Mucosa of descending colon (tissue), 3 donors: ENCODE results near the gene PEX14. TPM values are rescaled to one million over a fixed set of nuclear protein-coding genes. Genes with fewer than 3 reads are reported as not detected.

Source experiments
- ATAC-seq: fragments of 200-7000 bp; cut with Tn5 transposase; one replicate; pipeline ENCODE4 v1.9.1; 2020; ENCODE audit warnings: mild to moderate bottlenecking, moderate library complexity
- DNase-seq, 3 donors: peaks; one replicate each; pipeline ENCODE4 v3.0.0-alpha.2; 2020
- H3K36me3 ChIP-seq: fragments of 200-600 bp; one replicate; pipeline ENCODE4 v1.8.0; 2021; ENCODE audit warnings: low read depth, mild to moderate bottlenecking
- H3K4me1 ChIP-seq: fragments of 200-600 bp; one replicate; pipeline ENCODE4 v1.8.0; 2021; ENCODE audit warnings: low read depth, mild to moderate bottlenecking
- H3K4me3 ChIP-seq: fragments of 200-600 bp; one replicate; pipeline ENCODE4 v1.8.0; 2021; ENCODE audit warnings: mild to moderate bottlenecking
- H3K9me3 ChIP-seq: fragments of 200-600 bp; one replicate; pipeline ENCODE4 v1.8.0; 2021; ENCODE audit warnings: mild to moderate bottlenecking
- intact Hi-C, 2 donors: fragments of 100-400 bp; cut with DNase I in 1 of 2; cut with micrococcal nuclease in 1 of 2; formaldehyde crosslinking; loops; one replicate each; pipeline versions ENCODE4 v1.11.0 to v1.11.1; 2022; cut with DNase I, micrococcal nuclease
- total RNA-seq, 3 donors: library from RNA; stranded (reverse); fragmentation: NEBNext Ultra II Directional in 2 of 3; extraction: Animal tissue kit (Norgen Biotek cat#: 25700) in 2 of 3; gene quantifications; one replicate each; pipeline versions ENCODE4 v1.2.1 to v1.2.4, GENCODE V29; 2021 to 2023
- TF ChIP-seq, protein P1 (sequence below): fragments of 200-600 bp; IDR thresholded peaks from one replicate; pipeline ENCODE4 v1.8.0; 2022; ENCODE audit warnings: antibody characterized with exemption, mild to moderate bottlenecking
- donor health status: DM: no; HTN: no; CAD: no; lungs with moderate emphysema.
- donor health status: DM: no; HTN: no; CAD: no.
- donor health status: DM: no; HTN: yes; CAD: no.

The PEX14 gene
- total RNA-seq, 3 donors from 2014 or later: 18.9 to 23.8 (median 21.3) TPM

DNA sequence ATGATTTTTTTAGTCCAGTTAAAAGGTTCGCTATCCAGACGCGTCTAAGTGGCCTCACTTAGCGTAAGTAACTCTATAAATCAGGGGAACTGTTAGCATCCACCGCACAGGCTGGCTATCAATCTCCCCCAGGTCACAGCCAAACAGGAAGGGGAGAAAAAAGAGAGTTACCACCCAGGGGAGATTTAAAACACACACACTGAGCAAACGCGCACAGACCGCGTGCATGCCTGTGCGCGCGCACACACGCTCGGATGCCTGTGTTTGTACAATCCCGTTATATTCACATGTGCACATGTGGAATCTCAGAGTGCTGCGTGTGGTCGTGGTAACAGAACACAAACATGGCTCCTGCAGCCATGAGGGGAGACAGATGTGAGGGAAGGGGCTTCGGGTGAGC is 196.3 kb downstream of the PEX14 start:
- peaks cover 22% of the 10 kb centered on the region for H3K4me1 ChIP-seq

DNA sequence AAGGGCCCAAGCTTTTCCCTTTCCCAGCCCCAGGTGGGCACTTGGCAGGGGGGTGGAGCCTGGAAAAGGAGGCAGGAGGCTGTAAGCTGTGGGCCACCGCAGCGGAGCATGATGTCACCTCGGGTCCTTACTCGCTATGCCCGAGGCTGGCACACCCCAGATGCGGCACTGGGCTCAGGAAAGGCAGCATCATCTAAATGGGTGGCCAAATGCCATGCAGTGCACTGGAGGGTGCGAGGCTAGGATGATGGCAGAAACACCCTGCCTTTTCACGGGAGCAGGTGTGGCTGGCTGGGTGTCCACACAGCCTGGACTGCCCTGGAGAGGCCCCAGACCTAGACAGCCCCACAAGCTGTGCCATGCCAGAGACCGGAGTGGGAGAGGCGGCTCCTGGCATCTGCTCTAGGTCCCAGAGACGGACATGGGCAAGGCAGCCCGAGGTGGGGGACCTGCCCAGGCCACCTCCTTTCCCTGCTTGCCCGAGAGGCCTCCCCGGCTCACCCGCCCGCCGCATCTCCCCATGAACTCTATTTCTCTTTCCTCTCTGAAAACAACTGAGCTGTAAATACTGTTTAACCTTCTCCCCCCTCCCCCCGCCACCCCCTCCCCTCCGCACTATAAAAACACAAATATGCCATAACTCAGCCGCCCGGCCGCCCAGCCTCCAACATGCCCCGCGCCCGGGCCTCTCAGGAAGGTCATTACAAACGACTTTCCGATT is 197.0 kb downstream of the PEX14 start:
- ATAC-seq: peak; percentile 2
- peaks cover 26% of the 10 kb centered on the region for H3K4me1 ChIP-seq
- no peaks in the 10 kb centered on the region for H3K9me3 ChIP-seq
- intact Hi-C loops: no loop called here
- no peaks in the 10 kb centered on the region for H3K36me3 ChIP-seq
- TF ChIP-seq, protein P1, sequence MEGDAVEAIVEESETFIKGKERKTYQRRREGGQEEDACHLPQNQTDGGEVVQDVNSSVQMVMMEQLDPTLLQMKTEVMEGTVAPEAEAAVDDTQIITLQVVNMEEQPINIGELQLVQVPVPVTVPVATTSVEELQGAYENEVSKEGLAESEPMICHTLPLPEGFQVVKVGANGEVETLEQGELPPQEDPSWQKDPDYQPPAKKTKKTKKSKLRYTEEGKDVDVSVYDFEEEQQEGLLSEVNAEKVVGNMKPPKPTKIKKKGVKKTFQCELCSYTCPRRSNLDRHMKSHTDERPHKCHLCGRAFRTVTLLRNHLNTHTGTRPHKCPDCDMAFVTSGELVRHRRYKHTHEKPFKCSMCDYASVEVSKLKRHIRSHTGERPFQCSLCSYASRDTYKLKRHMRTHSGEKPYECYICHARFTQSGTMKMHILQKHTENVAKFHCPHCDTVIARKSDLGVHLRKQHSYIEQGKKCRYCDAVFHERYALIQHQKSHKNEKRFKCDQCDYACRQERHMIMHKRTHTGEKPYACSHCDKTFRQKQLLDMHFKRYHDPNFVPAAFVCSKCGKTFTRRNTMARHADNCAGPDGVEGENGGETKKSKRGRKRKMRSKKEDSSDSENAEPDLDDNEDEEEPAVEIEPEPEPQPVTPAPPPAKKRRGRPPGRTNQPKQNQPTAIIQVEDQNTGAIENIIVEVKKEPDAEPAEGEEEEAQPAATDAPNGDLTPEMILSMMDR: no peak
- no peak for DNase-seq
- H3K4me3 ChIP-seq: no peak overlapping the region

More for the DNA sequence above, 196.3 kb downstream of the PEX14 start:
- Histone ChIP-seq H3K9me3 (no peaks in the 10 kb centered on the region), H3K4me3 (no peak overlapping the region), H3K36me3 (no peaks in the 10 kb centered on the region)
- TF ChIP-seq, protein P1: no peak
- intact Hi-C loops: no loop called here
- no peak for DNase-seq
- ATAC-seq: no peak

DNA sequence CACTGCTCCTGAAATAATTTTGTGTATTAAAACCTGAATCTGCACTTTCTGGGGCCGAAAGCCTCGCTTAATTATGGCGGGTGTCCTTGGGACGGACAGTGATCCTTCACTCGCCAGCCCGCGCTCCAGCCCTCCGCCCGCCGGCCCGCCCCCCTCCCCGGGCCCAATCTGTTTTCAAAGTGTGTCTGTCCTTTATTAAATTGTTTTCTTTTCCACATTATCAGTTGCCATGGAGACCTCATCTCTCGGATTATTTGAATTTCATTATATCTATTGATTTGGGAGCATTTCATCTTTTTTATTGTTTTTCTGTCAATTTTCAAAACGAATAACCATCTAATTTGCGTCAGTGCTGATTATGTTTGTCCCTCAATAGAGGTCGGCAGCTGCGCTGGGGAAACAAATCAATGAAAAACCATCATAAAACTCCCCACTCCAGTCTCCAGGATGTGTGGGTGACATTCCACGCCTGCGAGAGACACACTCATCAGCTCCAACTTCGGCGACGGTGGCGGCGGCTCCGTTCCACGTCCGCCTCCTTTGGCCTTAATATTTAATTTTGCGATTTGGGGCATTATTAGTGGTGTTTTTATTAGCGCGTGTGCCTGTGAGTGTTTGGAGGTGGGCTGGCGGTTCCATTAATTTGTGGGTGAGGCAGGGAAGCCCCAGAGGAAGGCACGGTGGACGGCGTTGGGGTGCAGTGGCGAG is 197.7 kb downstream of the PEX14 start:
- Histone ChIP-seq H3K36me3 (no peaks in the 10 kb centered on the region), H3K4me3 (no peak overlapping the region), H3K9me3 (no peaks in the 10 kb centered on the region), H3K4me1 (peaks cover 30% of the 10 kb centered on the region)
- intact Hi-C loops: no loop called here
- DNase-seq: no peak
- ATAC-seq: no peak
- TF ChIP-seq, protein P1: no peak

DNA sequence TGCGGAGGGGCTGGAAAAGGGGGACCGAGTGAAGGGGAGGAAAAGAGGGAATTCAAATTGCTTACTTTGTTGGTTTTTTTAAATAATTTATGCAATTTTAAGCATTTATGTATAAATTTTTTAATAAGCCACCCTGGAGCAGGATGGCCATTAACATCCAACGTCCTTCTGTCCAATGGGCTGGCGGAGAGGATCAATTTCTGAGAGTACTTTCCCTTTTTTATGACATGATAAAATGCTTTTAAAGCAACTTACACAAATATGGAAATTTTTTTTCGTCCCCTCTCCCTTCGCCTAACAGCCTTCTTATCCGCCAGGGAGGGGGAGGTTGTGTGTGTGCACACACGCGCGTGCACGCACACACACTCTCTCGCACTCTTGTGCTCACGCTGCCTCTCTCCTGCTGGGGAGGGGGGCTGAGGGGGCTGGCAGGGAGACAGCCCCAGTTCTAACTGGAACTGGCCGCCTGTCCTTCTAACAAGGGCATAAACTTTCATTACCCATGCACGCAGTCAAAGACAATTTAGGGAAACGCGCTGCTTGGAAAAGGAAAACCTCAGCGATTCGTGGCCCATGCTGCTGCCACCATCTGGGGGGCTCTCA is 198.5 kb downstream of the PEX14 start:
- TF ChIP-seq, protein P1: no peak
- no peaks in the 10 kb centered on the region for H3K36me3 ChIP-seq
- no peak for ATAC-seq
- no peak overlapping the region for H3K4me3 ChIP-seq
- peaks cover 36% of the 10 kb centered on the region for H3K4me1 ChIP-seq
- no peak for DNase-seq
- H3K9me3 ChIP-seq: no peaks in the 10 kb centered on the region
- intact Hi-C loops: no loop called here

DNA sequence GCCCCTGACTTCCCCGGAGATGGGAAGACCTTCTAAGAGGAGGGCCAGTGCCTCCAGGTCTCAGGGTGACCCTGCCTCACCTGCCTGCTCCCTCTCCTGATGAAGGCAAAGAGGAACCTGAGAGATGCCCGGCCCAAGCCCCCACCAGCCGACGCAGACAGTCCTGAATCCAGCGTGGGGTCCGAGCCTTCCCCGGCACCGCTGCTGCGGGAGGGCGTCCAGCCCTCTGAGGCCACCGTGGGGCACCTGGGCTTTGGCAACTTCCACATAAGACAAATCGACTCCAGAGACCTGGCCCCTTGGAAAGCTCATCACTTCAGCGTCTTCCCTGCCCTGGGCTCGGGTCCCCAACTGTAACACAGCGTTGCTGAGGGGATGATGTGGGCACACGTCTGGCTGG is 199.5 kb downstream of the PEX14 start:
- intact Hi-C loops: no loop called here
- Histone ChIP-seq H3K4me3 (no peak overlapping the region), H3K9me3 (no peaks in the 10 kb centered on the region), H3K36me3 (no peaks in the 10 kb centered on the region), H3K4me1 (peaks cover 33% of the 10 kb centered on the region)
- DNase-seq (no peak), ATAC-seq (no peak)
- TF ChIP-seq, protein P1: no peak
